Measurements from ENCODE around the gene SOCS6. TPM values are rescaled to one million over a fixed set of nuclear protein-coding genes. Genes with fewer than 3 reads are reported as not detected.

The SOCS6 gene
- total and polyA plus RNA-seq, 2 of the 13 experiments (the other 11 are each of a cell fraction or from before 2014, with no cell fraction given): 18.6 to 38.3 TPM

GRCh38 chr18:70296289-70296688, 7.4 kb downstream of the SOCS6 start (continued):
- TF ChIP-seq EHMT2 (IDR thresholded peaks at IDR 0.05; ENCODE audit: borderline replicate concordance, low read depth, low read length) (no peak), SKI (IDR thresholded peaks at IDR 0.05; ENCODE audit: partially characterized antibody) (peak; percentile 32), ZNF564 (CRISPR knock-in tag; IDR thresholded peaks at IDR 0.05) (no peak), TBX2 (CRISPR knock-in tag; IDR thresholded peaks at IDR 0.05; ENCODE audit: borderline replicate concordance) (0 out of 2 replicates have a peak, but pooled peaks have one; percentile 46), ZNF777 (CRISPR knock-in tag; IDR thresholded peaks at IDR 0.05) (no peak), ZBTB14 (CRISPR knock-in tag; IDR thresholded peaks at IDR 0.05) (no peak), CENPT (CRISPR knock-in tag; IDR thresholded peaks at IDR 0.05; ENCODE audit: low read depth) (no peak), TBL1XR1 (IDR thresholded peaks at IDR 0.05; ENCODE audit: borderline replicate concordance, low read length, partially characterized antibody) (no peak), ZC3H13 (CRISPR knock-in tag; IDR thresholded peaks at IDR 0.05) (peak; percentile 75; the same call in 1 of the 2 replicates), ZNF530 (CRISPR knock-in tag; IDR thresholded peaks at IDR 0.05; ENCODE audit: low read depth) (no peak), ZNF687 (CRISPR knock-in tag; IDR thresholded peaks at IDR 0.05) (peak; percentile 77), MTF1 (CRISPR knock-in tag; IDR thresholded peaks at IDR 0.05) (no peak), CBX2 (IDR thresholded peaks at IDR 0.05; ENCODE audit: low read depth, low read length) (no peak), CBX2 (CRISPR knock-in tag; IDR thresholded peaks at IDR 0.05; ENCODE audit: low read depth) (no peak), BORCS8-MEF2B (CRISPR knock-in tag; IDR thresholded peaks at IDR 0.05) (no peak), U2AF1 (optimal IDR thresholded peaks at IDR 0.05; ENCODE audit: low read depth, low read length) (no peak), RFX3 (CRISPR knock-in tag; IDR thresholded peaks at IDR 0.05) (no peak), CREB1 (IDR thresholded peaks at IDR 0.05) (0 out of 2 replicates have a peak, but pooled peaks have one; percentile 5), CREB1 (CRISPR knock-in tag; IDR thresholded peaks at IDR 0.05) (no peak), MAFK (conservative IDR thresholded peaks at IDR 0.05 in 1 of 2, IDR thresholded peaks at IDR 0.05 in 1 of 2; ENCODE audit: low read length in 2 of 2) (no peak), SCMH1 (CRISPR knock-in tag; IDR thresholded peaks at IDR 0.05; ENCODE audit: borderline replicate concordance) (no peak), KDM5B (CRISPR knock-in tag; IDR thresholded peaks at IDR 0.05; ENCODE audit: borderline replicate concordance) (no peak; the same call in 1 of the 2 replicates), SNRNP70 (IDR thresholded peaks at IDR 0.05; ENCODE audit: low read depth, low read length) (no peak), ZNF12 (CRISPR knock-in tag; IDR thresholded peaks at IDR 0.05) (no peak), NCOA5 (CRISPR knock-in tag; IDR thresholded peaks at IDR 0.05) (no peak), ZSCAN31 (CRISPR knock-in tag; IDR thresholded peaks at IDR 0.05; ENCODE audit: low read depth) (no peak), SSRP1 (CRISPR knock-in tag; IDR thresholded peaks at IDR 0.05) (0 out of 2 replicates have a peak, but pooled peaks have one; percentile 57), KMT2A (CRISPR knock-in tag; IDR thresholded peaks at IDR 0.05) (peak; percentile 72; the same call in 1 of the 2 replicates), ZNF724P (CRISPR knock-in tag; IDR thresholded peaks at IDR 0.05; ENCODE audit: borderline replicate concordance) (no peak)

All from HepG2 (cell line).